Erythroblast (primary cell): ENCODE results near the gene TRA2B.

Source experiments
- GATA1 ChIP-seq: IDR thresholded peaks from 2 replicates; pipeline ENCODE4 v1.6.1; 2011; ENCODE audit warnings: low read depth, mild to moderate bottlenecking, control low read depth, low read length, moderate library complexity
- POLR2A ChIP-seq: IDR thresholded peaks from 2 replicates; pipeline ENCODE4 v1.6.1; 2011; ENCODE audit warnings: mild to moderate bottlenecking, low read length

DNA sequence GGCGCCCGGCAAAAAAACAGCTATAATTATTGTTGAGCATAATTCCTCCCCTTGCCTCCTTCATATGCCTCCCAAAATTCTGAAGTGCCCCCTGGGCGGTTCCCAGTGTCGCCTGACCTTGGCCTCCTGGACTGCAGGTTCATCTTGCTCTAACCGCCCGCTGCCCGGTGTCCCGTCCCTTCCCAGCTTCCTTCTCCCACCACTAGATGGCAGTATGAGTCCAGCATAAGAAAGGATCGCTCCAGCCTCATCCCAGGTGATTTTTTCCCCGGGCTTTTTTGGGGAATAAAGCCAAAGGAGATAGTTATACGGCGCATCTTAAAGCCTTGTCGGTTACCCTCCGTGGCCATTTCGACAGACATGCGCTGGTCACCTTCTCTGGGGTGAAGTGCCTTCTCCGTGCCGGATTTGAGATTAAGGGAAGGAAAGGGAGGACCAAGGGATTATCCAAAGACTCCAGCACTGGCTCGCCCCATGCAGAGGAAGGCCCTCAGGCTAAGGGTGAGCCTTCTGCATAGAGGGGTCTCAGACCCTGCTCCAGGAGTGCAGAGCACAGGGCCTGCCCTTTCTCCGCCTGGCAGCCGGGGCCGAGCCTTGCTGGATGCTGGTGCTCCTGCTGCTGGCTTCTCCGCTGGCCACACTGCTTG, 45.8 kb upstream of the TRA2B start:
- TF ChIP-seq POLR2A (no peak), GATA1 (no peak)
